SK-N-SH treated with all-trans-retinoic acid at 6 μM for 48 hours (cell line): ENCODE measurements around the gene DPYSL5.

Experiments
- ATAC-seq: fragments of 200-7000 bp; cut with Tn5 transposase; 3 replicates; pipeline ENCODE4 v1.9.1; 2020; ENCODE audit warnings: mild to moderate bottlenecking, moderate library complexity
- ARNTL ChIP-seq: fragments of 450-650 bp; formaldehyde crosslinking; IDR thresholded peaks from 2 replicates; pipeline ENCODE4 v1.5.0; 2020; ENCODE audit warnings: low read depth, mild to moderate bottlenecking, moderate library complexity, borderline replicate concordance
- BACH2 ChIP-seq: fragments of 250-450 bp; sonication (Bioruptor Pico); IDR thresholded peaks from 2 replicates; pipeline ENCODE4 v1.9.0; 2021; ENCODE audit warnings: mild to moderate bottlenecking, borderline replicate concordance
- CREB5 ChIP-seq: fragments of 250-450 bp; sonication (Bioruptor Pico); IDR thresholded peaks from 2 replicates; pipeline ENCODE4 v1.5.1; 2020; ENCODE audit warnings: low read depth, mild to moderate bottlenecking, moderate library complexity
- CSDC2 ChIP-seq: fragments of 250-450 bp; sonication (Bioruptor Pico); IDR thresholded peaks from 2 replicates; pipeline ENCODE4 v1.5.0; 2020; ENCODE audit warnings: mild to moderate bottlenecking, moderate library complexity
- CSRNP3 ChIP-seq: fragments of 250-450 bp; sonication (Bioruptor Pico); IDR thresholded peaks from 2 replicates; pipeline ENCODE4 v1.5.1; 2021; ENCODE audit warnings: mild to moderate bottlenecking, moderate library complexity
- ESRRG ChIP-seq: fragments of 250-450 bp; sonication (Bioruptor Pico); IDR thresholded peaks from 2 replicates; pipeline ENCODE4 v1.6.1; 2021; ENCODE audit warnings: mild to moderate bottlenecking
- GLIS3 ChIP-seq: fragments of 250-450 bp; sonication (Bioruptor Pico); IDR thresholded peaks from 2 replicates; pipeline ENCODE4 v1.5.0; 2020; ENCODE audit warnings: mild to moderate bottlenecking, moderate library complexity
- ISL1 ChIP-seq: fragments of 250-450 bp; sonication (Bioruptor Pico); IDR thresholded peaks from 2 replicates; pipeline ENCODE4 v2.1.2; 2022; ENCODE audit warnings: mild to moderate bottlenecking, moderate library complexity
- OSR1 ChIP-seq: fragments of 250-450 bp; sonication (Bioruptor Pico); IDR thresholded peaks from 2 replicates; pipeline ENCODE4 v1.8.0; 2022; ENCODE audit warnings: moderate library complexity, mild to moderate bottlenecking, inconsistent platforms
- PATZ1 ChIP-seq: fragments of 250-450 bp; sonication (Bioruptor Pico); IDR thresholded peaks from 2 replicates; pipeline ENCODE4 v1.8.0; 2020; ENCODE audit warnings: mild to moderate bottlenecking, moderate library complexity, borderline replicate concordance
- POU6F1 ChIP-seq: fragments of 250-450 bp; sonication (Bioruptor Pico); IDR thresholded peaks from 2 replicates; pipeline ENCODE4 v1.8.0; 2021; ENCODE audit warnings: low read depth, mild to moderate bottlenecking, moderate library complexity, borderline replicate concordance
- PPARA ChIP-seq: fragments of 250-450 bp; sonication (Bioruptor Pico); IDR thresholded peaks from 2 replicates; pipeline ENCODE4 v1.5.0; 2020; ENCODE audit warnings: mild to moderate bottlenecking, borderline replicate concordance
- RARB ChIP-seq: fragments of 250-450 bp; sonication (Bioruptor Pico); IDR thresholded peaks from 2 replicates; pipeline ENCODE4 v1.8.0; 2021; ENCODE audit warnings: mild to moderate bottlenecking, moderate library complexity
- SNAI2 ChIP-seq: fragments of 250-450 bp; sonication (Bioruptor Pico); IDR thresholded peaks from 2 replicates; pipeline ENCODE4 v1.5.0; 2020; ENCODE audit warnings: mild to moderate bottlenecking, moderate library complexity
- TCF4 ChIP-seq: fragments of 250-450 bp; sonication (Bioruptor Pico); IDR thresholded peaks from 2 replicates; pipeline ENCODE4 v1.8.0; 2021; ENCODE audit warnings: mild to moderate bottlenecking, moderate library complexity, borderline replicate concordance
- TOX ChIP-seq: fragments of 250-450 bp; sonication (Bioruptor Pico); IDR thresholded peaks from 2 replicates; pipeline ENCODE4 v1.8.0; 2021; ENCODE audit warnings: mild to moderate bottlenecking, moderate library complexity, borderline replicate concordance
- TSHZ2 ChIP-seq: fragments of 250-450 bp; sonication (Bioruptor Pico); IDR thresholded peaks from 2 replicates; pipeline ENCODE4 v1.5.0; 2020; ENCODE audit warnings: mild to moderate bottlenecking, moderate library complexity
- ZNF565 ChIP-seq: fragments of 450-650 bp; formaldehyde crosslinking; conservative IDR thresholded peaks from 2 replicates; pipeline ENCODE4 v1.5.0; 2020; ENCODE audit warnings: low read depth, mild to moderate bottlenecking, moderate library complexity
- ZNF70 ChIP-seq: fragments of 450-650 bp; formaldehyde crosslinking; IDR thresholded peaks from 2 replicates; pipeline ENCODE4 v1.5.0; 2020; ENCODE audit warnings: mild to moderate bottlenecking, moderate library complexity
- ZNF8 ChIP-seq: fragments of 450-650 bp; formaldehyde crosslinking; IDR thresholded peaks from 2 replicates; pipeline ENCODE4 v1.5.0; 2020; ENCODE audit warnings: mild to moderate bottlenecking, moderate library complexity

Gene DPYSL5

GRCh38 chr2:26969077-26969844 lies 121.3 kb downstream of the DPYSL5 start (continued):
- no peak for TF ChIP-seq SNAI2
- TF ChIP-seq ZNF70 (CRISPR knock-in tag): no peak
- TF ChIP-seq, all 23 proteins: peak for 0

GRCh38 chr2:26970244-26970927 lies 122.5 kb downstream of the DPYSL5 start, which contains the start of gene MAPRE3:
Gene MAPRE3, plus strand, starts transcription at chr2:26970637. Its CDS starts 51,582 bp downstream, at chr2:27022219.
- ATAC-seq: peak; percentile 94
- no peak for TF ChIP-seq ARNTL (CRISPR knock-in tag)
- no peak for TF ChIP-seq PPARA (CRISPR knock-in tag)
- TF ChIP-seq ZNF8 (CRISPR knock-in tag): no peak
- TF ChIP-seq ESRRG (CRISPR knock-in tag): no peak
- TF ChIP-seq ZNF565 (CRISPR knock-in tag): no peak
- TF ChIP-seq TSHZ2 (CRISPR knock-in tag): no peak
- no peak for TF ChIP-seq TOX (CRISPR knock-in tag)
- no peak for TF ChIP-seq CREB5 (CRISPR knock-in tag)
- no peak for TF ChIP-seq POU6F1
- TF ChIP-seq CSRNP3 (CRISPR knock-in tag): no peak
- TF ChIP-seq ZNF70 (CRISPR knock-in tag): no peak
- no peak for TF ChIP-seq CSDC2 (CRISPR knock-in tag)
- no peak for TF ChIP-seq OSR1 (CRISPR knock-in tag)
- no peak for TF ChIP-seq GLIS3 (CRISPR knock-in tag)
- TF ChIP-seq TCF4 (CRISPR knock-in tag): no peak
- no peak for TF ChIP-seq BACH2 (CRISPR knock-in tag)
- TF ChIP-seq RARB (CRISPR knock-in tag): no peak
- no peak for TF ChIP-seq SNAI2
- no peak for TF ChIP-seq ISL1
- TF ChIP-seq PATZ1: no peak
